Keratinocyte (primary cell): ENCODE data around the gene OSTF1.

Experiments
- EZH2 ChIP-seq: IDR thresholded peaks from one replicate; pipeline ENCODE4 v1.6.1; 2012; ENCODE audit warnings: inconsistent platforms, mild to moderate bottlenecking, low read length, moderate library complexity
- TF ChIP-seq, protein P1 (sequence below), 3 experiments: IDR thresholded peaks in 1 of 3; conservative IDR thresholded peaks in 1 of 3; optimal IDR thresholded peaks in 1 of 3; 2 replicates in 2 of 3; 3 replicates in 1 of 3; pipeline versions ENCODE3 to v1.5.1; 2011; ENCODE audit warnings: low read length in 3 of 3, mild to moderate bottlenecking in 3 of 3, moderate library complexity in 2 of 3, control low read depth in 1 of 3, inconsistent platforms in 1 of 3; ENCODE audit not compliant: insufficient read depth in 2 of 3; ENCODE audit errors: extremely low read depth in 1 of 3

- TF ChIP-seq, protein P1, sequence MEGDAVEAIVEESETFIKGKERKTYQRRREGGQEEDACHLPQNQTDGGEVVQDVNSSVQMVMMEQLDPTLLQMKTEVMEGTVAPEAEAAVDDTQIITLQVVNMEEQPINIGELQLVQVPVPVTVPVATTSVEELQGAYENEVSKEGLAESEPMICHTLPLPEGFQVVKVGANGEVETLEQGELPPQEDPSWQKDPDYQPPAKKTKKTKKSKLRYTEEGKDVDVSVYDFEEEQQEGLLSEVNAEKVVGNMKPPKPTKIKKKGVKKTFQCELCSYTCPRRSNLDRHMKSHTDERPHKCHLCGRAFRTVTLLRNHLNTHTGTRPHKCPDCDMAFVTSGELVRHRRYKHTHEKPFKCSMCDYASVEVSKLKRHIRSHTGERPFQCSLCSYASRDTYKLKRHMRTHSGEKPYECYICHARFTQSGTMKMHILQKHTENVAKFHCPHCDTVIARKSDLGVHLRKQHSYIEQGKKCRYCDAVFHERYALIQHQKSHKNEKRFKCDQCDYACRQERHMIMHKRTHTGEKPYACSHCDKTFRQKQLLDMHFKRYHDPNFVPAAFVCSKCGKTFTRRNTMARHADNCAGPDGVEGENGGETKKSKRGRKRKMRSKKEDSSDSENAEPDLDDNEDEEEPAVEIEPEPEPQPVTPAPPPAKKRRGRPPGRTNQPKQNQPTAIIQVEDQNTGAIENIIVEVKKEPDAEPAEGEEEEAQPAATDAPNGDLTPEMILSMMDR (optimal IDR thresholded peaks at IDR 0.05 in 1 of 3, IDR thresholded peaks at IDR 0.05 in 1 of 3, conservative IDR thresholded peaks at IDR 0.05 in 1 of 3; ENCODE audit: extremely low read depth in 1 of 3, insufficient read depth in 2 of 3, low read length in 3 of 3): no peak
- no peak for TF ChIP-seq EZH2
These were observed 40.2 kb downstream of the OSTF1 start for GRCh38 chr9:75128535-75128934.
